Spinal cord (tissue), 10 donors: ENCODE measurements around the gene MRPL39. TPM values are rescaled to one million over a fixed set of nuclear protein-coding genes. Genes with fewer than 3 reads are reported as not detected.

Experiments
- DNase-seq, 6 donors: peaks; one replicate each; pipeline versions ENCODE4 v3.0.0 to v3.0.0-alpha.2; 2013 to 2015; ENCODE audit warnings: low spot score in 6 of 6, low read depth in 4 of 6
- H3K27ac ChIP-seq: one replicate; pipeline ENCODE4 v1.5.1; 2013; ENCODE audit warnings: low read depth, low read length, control low read depth
- H3K27me3 ChIP-seq: one replicate; pipeline ENCODE4 v1.6.1; 2013; ENCODE audit warnings: low read length; ENCODE audit not compliant: control insufficient read depth, insufficient read depth
- H3K36me3 ChIP-seq: one replicate; pipeline ENCODE4 v1.6.1; 2013; ENCODE audit warnings: low read length; ENCODE audit not compliant: control insufficient read depth, insufficient read depth
- H3K4me1 ChIP-seq: one replicate; pipeline ENCODE4 v1.6.1; 2013; ENCODE audit warnings: low read length; ENCODE audit not compliant: control insufficient read depth, insufficient read depth
- H3K4me3 ChIP-seq: one replicate; pipeline ENCODE4 v1.5.1; 2013; ENCODE audit warnings: low read depth, low read length, control low read depth
- H3K9me3 ChIP-seq: one replicate; pipeline ENCODE4 v1.6.1; 2013; ENCODE audit warnings: low read length; ENCODE audit not compliant: control insufficient read depth, insufficient read depth
- WGBS: methylation state at CpG from one replicate; pipeline ENCODE4 v1.1.5; 2013; ENCODE audit warnings: missing lambda C conversion rate; ENCODE audit not compliant: insufficient coverage; 5-methylcytosine and 5-hydroxymethylcytosine counted together
- polyA plus RNA-seq, 2 donors: library from polyadenylated mRNA; unstranded; fragments of 120-200 nt; gene quantifications; one replicate each; pipeline ENCODE4 v1.2.1, GENCODE V29; 2013; ENCODE audit not compliant: insufficient read length in 2 of 2
- total RNA-seq, 2 donors: library from RNA; depleted of rRNA in 1 of 2; stranded (reverse); fragments of 120-200 nt in 1 of 2; fragments of >200 nt in 1 of 2; gene quantifications; one replicate each; pipeline versions ENCODE4 v1.2.3 to v1.2.4, GENCODE V29; 2013 to 2014
- donor health status: healthy.

MRPL39 gene
- total and polyA plus RNA-seq, 4 donors: 27.7 to 47.6 (median 29.4) TPM

GRCh38 chr21:25583370-25584130 lies 23.7 kb downstream of the MRPL39 start:
- no peaks in the 10 kb centered on the region for H3K9me3 ChIP-seq
- H3K36me3 ChIP-seq: peaks cover 7% of the 10 kb centered on the region
- H3K4me1 ChIP-seq: no peaks in the 10 kb centered on the region
- no peak overlapping the region for H3K4me3 ChIP-seq
- H3K27ac ChIP-seq: no peak overlapping the region
- WGBS: no CpG with 5 or more reads among the region's 5 CpGs
- no peaks in the 10 kb centered on the region for H3K27me3 ChIP-seq
- DNase-seq: no peak

- H3K36me3 ChIP-seq: peaks cover 4% of the 10 kb centered on the region
- 96% methylated on average over 5 of the region's 5 CpGs for WGBS
- H3K4me1 ChIP-seq: no peaks in the 10 kb centered on the region
- no peaks in the 10 kb centered on the region for H3K27me3 ChIP-seq
- no peak overlapping the region for H3K4me3 ChIP-seq
- no peak overlapping the region for H3K27ac ChIP-seq
- DNase-seq: no peak
- no peaks in the 10 kb centered on the region for H3K9me3 ChIP-seq
Measured at GRCh38 chr21:25582888-25583287, 24.4 kb downstream of the MRPL39 start.

DNA sequence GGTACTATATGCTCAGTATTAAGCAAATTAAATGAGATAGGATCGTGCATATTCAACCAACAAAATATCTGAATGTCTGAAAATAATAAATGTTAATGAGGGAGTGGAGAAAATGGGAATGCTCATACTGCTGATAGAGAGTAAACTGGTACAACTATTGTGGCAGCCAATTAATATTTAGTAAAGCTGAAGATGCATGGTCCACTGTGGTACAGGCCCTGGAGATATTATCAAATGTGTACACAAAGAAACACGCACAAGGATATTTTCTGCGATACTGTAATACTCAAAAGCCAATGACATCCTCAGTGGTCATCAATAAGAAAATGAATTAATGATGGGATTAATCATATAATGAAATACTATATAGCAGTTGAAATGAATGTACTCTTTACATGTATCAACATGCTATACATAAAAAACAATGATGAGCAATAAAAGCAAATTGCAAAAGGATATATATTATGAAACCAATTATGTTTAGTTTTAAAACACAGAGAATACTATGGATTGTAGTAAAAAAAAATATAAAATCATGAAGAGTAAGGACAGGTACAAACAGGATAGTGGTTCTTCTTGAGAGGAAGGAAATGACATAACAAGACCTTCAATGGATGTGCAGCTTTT lies 25.0 kb downstream of the MRPL39 start:
- Histone ChIP-seq H3K27ac (no peak overlapping the region), H3K27me3 (no peaks in the 10 kb centered on the region), H3K4me1 (no peaks in the 10 kb centered on the region), H3K9me3 (no peaks in the 10 kb centered on the region), H3K36me3 (no peaks in the 10 kb centered on the region), H3K4me3 (no peak overlapping the region)
- DNase-seq: no peak
- no CpG with 5 or more reads among the region's 3 CpGs for WGBS

DNA sequence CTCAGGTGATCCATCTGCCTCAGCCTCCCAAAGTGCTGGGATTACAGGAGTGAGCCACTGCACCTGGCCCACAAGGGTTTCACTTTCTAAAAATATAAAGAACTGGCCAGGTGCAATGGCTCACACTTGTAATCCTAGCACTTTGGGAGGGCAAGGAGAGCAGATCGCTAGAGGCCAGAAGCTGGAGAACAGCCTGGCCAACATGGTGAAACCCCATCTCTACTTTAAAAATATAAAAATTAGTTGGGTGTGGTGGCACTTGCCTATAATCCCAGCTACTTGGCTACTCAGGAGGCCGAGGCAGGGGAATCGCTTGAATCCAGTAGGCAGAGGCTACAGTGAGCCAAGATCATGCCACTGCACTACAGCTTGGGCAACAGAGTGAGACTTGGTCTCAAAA lies 25.7 kb downstream of the MRPL39 start:
- Histone ChIP-seq H3K27me3 (no peaks in the 10 kb centered on the region), H3K4me1 (no peaks in the 10 kb centered on the region), H3K27ac (no peak overlapping the region), H3K9me3 (no peaks in the 10 kb centered on the region), H3K36me3 (no peaks in the 10 kb centered on the region), H3K4me3 (no peak overlapping the region)
- no CpG with 5 or more reads among the region's 3 CpGs for WGBS
- no peak for DNase-seq

- Histone ChIP-seq H3K4me1 (no peaks in the 10 kb centered on the region), H3K27me3 (no peaks in the 10 kb centered on the region), H3K36me3 (no peaks in the 10 kb centered on the region), H3K4me3 (no peak overlapping the region), H3K27ac (no peak overlapping the region), H3K9me3 (no peaks in the 10 kb centered on the region)
- WGBS: no CpG with 5 or more reads among the region's 4 CpGs
- no peak for DNase-seq
Measured at GRCh38 chr21:25580912-25581260, 26.4 kb downstream of the MRPL39 start.

GRCh38 chr21:25579226-25580013 lies 27.9 kb downstream of the MRPL39 start:
- no peak for DNase-seq
- Histone ChIP-seq H3K4me1 (no peaks in the 10 kb centered on the region), H3K36me3 (no peaks in the 10 kb centered on the region), H3K4me3 (no peak overlapping the region), H3K9me3 (no peaks in the 10 kb centered on the region), H3K27ac (no peak overlapping the region), H3K27me3 (no peaks in the 10 kb centered on the region)
- WGBS: no CpG with 5 or more reads among the region's 4 CpGs

DNA sequence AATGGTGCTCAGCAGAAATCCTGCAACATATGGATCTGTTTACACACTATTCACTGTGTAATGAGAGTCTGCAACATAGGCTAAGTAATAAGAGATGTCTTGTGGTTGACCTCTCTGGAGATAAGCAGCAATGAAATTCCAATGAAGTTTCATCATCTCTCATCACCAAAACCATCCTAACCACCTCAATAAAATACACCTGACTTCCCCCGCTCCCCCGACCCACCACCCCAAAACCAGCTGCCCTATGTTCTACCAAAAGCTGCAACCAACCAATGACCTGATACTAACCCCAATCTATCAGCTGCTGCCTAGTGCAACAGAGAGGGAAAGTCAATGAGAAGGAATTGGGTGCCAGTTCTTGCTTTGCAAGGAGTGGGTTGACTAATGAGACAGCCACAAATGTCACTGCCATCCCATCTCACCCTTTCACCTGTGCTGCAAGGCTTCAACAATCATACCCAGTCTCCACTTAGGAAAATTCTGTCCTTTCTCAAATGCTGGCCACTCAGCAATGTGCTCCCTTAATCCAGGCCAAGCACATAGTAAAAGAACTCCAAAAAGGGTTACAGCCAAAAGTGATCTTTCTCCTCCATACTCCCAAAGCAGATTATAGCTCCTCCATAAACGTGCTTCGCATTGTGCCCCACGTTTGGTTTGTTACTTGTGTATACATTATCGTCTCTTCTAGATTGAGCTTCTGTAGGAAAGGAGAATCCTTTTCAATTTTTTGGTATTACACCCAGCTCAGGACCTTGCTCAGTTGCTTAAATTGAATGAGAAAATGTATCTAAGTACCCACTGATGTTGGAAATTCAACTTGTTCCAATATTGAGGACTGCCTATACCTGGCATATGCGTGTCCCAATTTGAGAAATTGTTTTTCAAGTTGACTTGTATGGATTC lies 29.0 kb downstream of the MRPL39 start:
- H3K27me3 ChIP-seq: no peaks in the 10 kb centered on the region
- no peaks in the 10 kb centered on the region for H3K36me3 ChIP-seq
- no peak for DNase-seq
- H3K27ac ChIP-seq: no peak overlapping the region
- H3K9me3 ChIP-seq: no peaks in the 10 kb centered on the region
- 97% methylated on average over 4 of the region's 7 CpGs for WGBS
- H3K4me3 ChIP-seq: no peak overlapping the region
- H3K4me1 ChIP-seq: no peaks in the 10 kb centered on the region

DNA sequence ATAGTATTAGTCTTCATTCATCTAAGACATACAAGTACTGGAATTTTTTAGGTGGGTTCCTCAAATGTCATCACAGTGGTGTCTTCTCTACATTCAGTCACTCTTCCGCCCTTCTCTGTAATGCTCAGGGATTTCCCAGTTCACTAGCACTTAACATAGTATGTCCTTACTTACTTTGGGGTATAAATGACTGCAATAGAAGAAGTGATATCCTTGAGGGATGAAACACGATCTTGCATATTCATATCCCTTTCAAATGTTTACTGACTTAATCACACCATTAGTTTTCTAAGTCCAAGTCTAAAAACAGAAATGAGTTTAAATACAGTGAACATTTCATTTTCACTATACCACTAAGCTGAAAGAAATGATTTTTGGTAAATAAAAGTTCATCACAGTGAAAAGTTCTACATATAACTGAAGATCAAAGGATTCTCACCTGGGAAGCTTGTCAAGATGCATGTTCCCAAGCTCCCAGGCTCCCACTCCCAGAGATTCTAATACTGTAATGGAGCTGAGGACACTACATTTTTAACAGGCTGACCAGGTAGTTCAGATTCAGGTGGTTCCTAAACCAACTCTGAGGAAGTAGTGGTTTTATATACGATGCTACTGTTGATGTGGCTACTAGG lies 29.7 kb downstream of the MRPL39 start:
- Histone ChIP-seq H3K9me3 (no peaks in the 10 kb centered on the region), H3K36me3 (no peaks in the 10 kb centered on the region), H3K4me3 (no peak overlapping the region), H3K4me1 (no peaks in the 10 kb centered on the region), H3K27ac (no peak overlapping the region), H3K27me3 (no peaks in the 10 kb centered on the region)
- no peak for DNase-seq
- no CpG with 5 or more reads among the region's 3 CpGs for WGBS
